Keratinocyte (primary cell): Measurements from ENCODE around the gene CABLES2.

Experiments used
- CTCF ChIP-seq, 3 experiments: IDR thresholded peaks in 1 of 3; conservative IDR thresholded peaks in 1 of 3; optimal IDR thresholded peaks in 1 of 3; 2 replicates in 2 of 3; 3 replicates in 1 of 3; pipeline versions ENCODE3 to v1.5.1; 2011; ENCODE audit warnings: low read length in 3 of 3, mild to moderate bottlenecking in 3 of 3, moderate library complexity in 2 of 3, control low read depth in 1 of 3, inconsistent platforms in 1 of 3; ENCODE audit not compliant: insufficient read depth in 2 of 3; ENCODE audit errors: extremely low read depth in 1 of 3
- EZH2 ChIP-seq: IDR thresholded peaks from one replicate; pipeline ENCODE4 v1.6.1; 2012; ENCODE audit warnings: inconsistent platforms, mild to moderate bottlenecking, low read length, moderate library complexity

GRCh38 chr20:62378215-62378614 is 28.9 kb downstream of the CABLES2 start:
- no peak for TF ChIP-seq CTCF (optimal IDR thresholded peaks at IDR 0.05 in 1 of 3, IDR thresholded peaks at IDR 0.05 in 1 of 3, conservative IDR thresholded peaks at IDR 0.05 in 1 of 3; ENCODE audit: extremely low read depth in 1 of 3, insufficient read depth in 2 of 3, low read length in 3 of 3)
- no peak for TF ChIP-seq EZH2
